GM23338 (cell line): Measurements from ENCODE around the gene TM9SF2. TPM values are rescaled to one million over a fixed set of nuclear protein-coding genes. Genes with fewer than 3 reads are reported as not detected.
A peak's percentile ranks its signal among the peaks of the same experiment; 100 is the strongest.

ENCODE experiments used
- ATAC-seq: fragments of 200-7000 bp; cut with Tn5 transposase; 3 replicates; pipeline ENCODE4 v1.9.1; 2020
- DNase-seq: peaks from one replicate; pipeline ENCODE4 v3.0.0-alpha.2; 2015; ENCODE audit warnings: low spot score
- H2AFZ ChIP-seq: fragments of 200-600 bp; sonication (generic); 2 replicates; pipeline ENCODE4 v1.8.0; 2016; ENCODE audit warnings: antibody characterized with exemption, mild to moderate bottlenecking, moderate library complexity
- H3F3A ChIP-seq: fragments of 200-600 bp; sonication (generic); replicated peaks from 2 replicates; pipeline ENCODE4 v1.8.0; 2017; ENCODE audit warnings: antibody characterized with exemption, mixed run types, low read depth
- H3K27ac ChIP-seq: fragments of 200-600 bp; sonication (generic); 2 replicates; pipeline ENCODE4 v1.6.1; 2016; ENCODE audit warnings: low read depth
- H3K27me3 ChIP-seq: fragments of 200-600 bp; sonication (generic); 2 replicates; pipeline ENCODE4 v1.8.0; 2016; ENCODE audit warnings: mild to moderate bottlenecking, mixed run types, moderate library complexity; ENCODE audit not compliant: insufficient read depth
- H3K36me3 ChIP-seq: fragments of 200-600 bp; sonication (generic); 2 replicates; pipeline ENCODE4 v1.8.0; 2016; ENCODE audit warnings: mild to moderate bottlenecking; ENCODE audit not compliant: insufficient read depth
- H3K4me1 ChIP-seq: fragments of 200-600 bp; sonication (generic); 2 replicates; pipeline ENCODE4 v1.8.0; 2016; ENCODE audit warnings: mild to moderate bottlenecking, moderate library complexity; ENCODE audit not compliant: insufficient read depth
- H3K4me2 ChIP-seq: fragments of 200-600 bp; sonication (generic); 2 replicates; pipeline ENCODE4 v1.7.1; 2017; ENCODE audit warnings: mixed run types
- H3K4me3 ChIP-seq: fragments of 200-600 bp; sonication (generic); 2 replicates; pipeline ENCODE4 v1.6.1; 2016; ENCODE audit warnings: mixed run types
- H3K79me2 ChIP-seq: fragments of 200-600 bp; sonication (generic); replicated peaks from 2 replicates; pipeline ENCODE4 v1.8.0; 2017; ENCODE audit warnings: mild to moderate bottlenecking; ENCODE audit not compliant: insufficient read depth
- H3K9me2 ChIP-seq: fragments of 200-600 bp; sonication (generic); 2 replicates; pipeline ENCODE4 v1.8.0; 2017; ENCODE audit not compliant: insufficient read depth
- H4K20me1 ChIP-seq: fragments of 200-600 bp; sonication (generic); replicated peaks from 2 replicates; pipeline ENCODE4 v1.8.0; 2017; ENCODE audit warnings: mild to moderate bottlenecking; ENCODE audit not compliant: insufficient read depth
- H3K27ac Mint-ChIP-seq: 2 replicates; pipeline ENCODE4 v1.8.0; 2020; ENCODE audit warnings: inconsistent platforms, mild to moderate bottlenecking, moderate library complexity, mixed read lengths
- H3K27me3 Mint-ChIP-seq: 3 replicates; pipeline ENCODE4 v1.8.0; 2022; ENCODE audit warnings: low read depth, mild to moderate bottlenecking, moderate library complexity, mixed read lengths, inconsistent platforms; ENCODE audit not compliant: insufficient read depth, poor library complexity
- H3K36me3 Mint-ChIP-seq: 3 replicates; pipeline ENCODE4 v1.8.0; 2021; ENCODE audit warnings: low read depth, mild to moderate bottlenecking, inconsistent platforms, moderate library complexity, mixed read lengths
- H3K4me1 Mint-ChIP-seq: 3 replicates; pipeline ENCODE4 v1.8.0; 2020; ENCODE audit warnings: mild to moderate bottlenecking, inconsistent platforms, mixed read lengths
- H3K4me3 Mint-ChIP-seq: 3 replicates; pipeline ENCODE4 v1.8.0; 2021; ENCODE audit warnings: moderate library complexity, mild to moderate bottlenecking, inconsistent platforms, mixed read lengths
- H3K9me3 Mint-ChIP-seq: 3 replicates; pipeline ENCODE4 v1.8.0; 2020; ENCODE audit warnings: moderate library complexity, mild to moderate bottlenecking, inconsistent platforms, mixed read lengths
- CREB1 ChIP-seq: fragments of 250-450 bp; sonication (Bioruptor Pico); IDR thresholded peaks from 2 replicates; pipeline ENCODE4 v1.5.0; 2020; ENCODE audit warnings: low read depth, mild to moderate bottlenecking, moderate library complexity
- EZH2 ChIP-seq: fragments of 200-600 bp; sonication (generic); IDR thresholded peaks from one replicate; pipeline ENCODE4 v1.8.0; 2017; ENCODE audit warnings: antibody characterized with exemption, mild to moderate bottlenecking, low read depth; ENCODE audit not compliant: unreplicated experiment
- EZH2phosphoT487 ChIP-seq: fragments of 200-600 bp; sonication (generic); IDR thresholded peaks from one replicate; pipeline ENCODE4 v1.8.1; 2018; ENCODE audit warnings: antibody characterized with exemption; ENCODE audit not compliant: unreplicated experiment
- JUNB ChIP-seq: IDR thresholded peaks from one replicate; pipeline ENCODE4 v1.6.1; 2016; ENCODE audit warnings: antibody characterized with exemption; ENCODE audit not compliant: unreplicated experiment
- NANOG ChIP-seq: IDR thresholded peaks from 2 replicates; pipeline ENCODE4 v1.6.1; 2016; ENCODE audit warnings: antibody characterized with exemption, borderline replicate concordance
- POLR2AphosphoS5 ChIP-seq: IDR thresholded peaks from 2 replicates; pipeline ENCODE4 v1.6.1; 2016; ENCODE audit warnings: antibody characterized with exemption, low read depth
- STAT1 ChIP-seq: IDR thresholded peaks from one replicate; pipeline ENCODE4 v1.6.1; 2016; ENCODE audit warnings: antibody characterized with exemption; ENCODE audit not compliant: unreplicated experiment
- ZNF114 ChIP-seq: fragments of 250-450 bp; sonication (Bioruptor Pico); IDR thresholded peaks from 2 replicates; pipeline ENCODE4 v1.5.0; 2020; ENCODE audit warnings: mild to moderate bottlenecking, moderate library complexity
- ZNF331 ChIP-seq: fragments of 250-450 bp; sonication (Bioruptor Pico); IDR thresholded peaks from 2 replicates; pipeline ENCODE4 v1.5.0; 2020; ENCODE audit warnings: low read depth, mild to moderate bottlenecking, moderate library complexity
- polyA plus RNA-seq: library from polyadenylated mRNA; unstranded; fragments of >200 nt; fragmentation: Nextera tagmentation; extraction: Ambion mirVana; gene quantifications from 2 replicates; pipeline ENCODE4 v1.2.1, GENCODE V29; 2016
- total RNA-seq: library from RNA; depleted of rRNA; stranded (reverse); fragments of >200 nt; shearing (Covaris generic); gene quantifications from 2 replicates; pipeline ENCODE4 v1.2.3, GENCODE V29; 2014
- TF ChIP-seq, protein P1 (sequence below): IDR thresholded peaks from one replicate; pipeline ENCODE4 v1.6.1; 2018; ENCODE audit warnings: antibody characterized with exemption; ENCODE audit not compliant: unreplicated experiment
- TF ChIP-seq, protein P2 (sequence below), 2 experiments: fragments of 200-600 bp in 1 of 2; sonication (generic) in 1 of 2; conservative IDR thresholded peaks; 2 replicates each; pipeline versions ENCODE4 v1.5.1 to v1.6.1; 2016 to 2017; ENCODE audit warnings: antibody characterized with exemption in 2 of 2, low read depth in 2 of 2, mild to moderate bottlenecking in 2 of 2, moderate library complexity in 1 of 2
- TF ChIP-seq, protein P3 (sequence below): IDR thresholded peaks from 2 replicates; pipeline ENCODE4 v1.6.1; 2016; ENCODE audit warnings: antibody characterized with exemption

The TM9SF2 gene
- total and polyA plus RNA-seq, 2 experiments from 2014 or later = 50.5 to 115 TPM

DNA sequence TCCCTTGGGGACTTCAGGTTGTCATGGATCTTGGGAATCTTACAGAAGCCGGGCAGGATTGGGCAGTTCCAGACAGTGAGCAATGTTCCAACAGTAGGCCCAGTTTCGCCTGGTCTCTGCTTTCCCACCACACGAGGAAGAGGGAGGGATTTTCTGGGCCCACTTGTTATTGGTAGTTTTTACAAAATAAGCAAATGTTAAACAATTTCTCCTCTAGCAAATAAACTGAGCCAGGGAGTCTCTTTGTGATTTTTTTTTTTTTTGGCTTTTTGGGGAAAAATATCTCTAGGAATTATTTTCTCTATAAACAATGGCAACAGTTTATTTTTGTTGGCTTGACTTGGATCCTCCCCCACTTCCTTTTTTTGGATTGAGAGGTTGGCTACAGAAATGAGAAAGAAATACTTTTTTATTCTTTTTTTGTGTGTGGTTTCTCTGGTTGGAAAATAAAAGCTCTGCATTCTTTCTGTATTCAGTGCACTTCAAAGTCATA, 89.3 kb downstream of the TM9SF2 start (continued):
- TF ChIP-seq, protein P1, sequence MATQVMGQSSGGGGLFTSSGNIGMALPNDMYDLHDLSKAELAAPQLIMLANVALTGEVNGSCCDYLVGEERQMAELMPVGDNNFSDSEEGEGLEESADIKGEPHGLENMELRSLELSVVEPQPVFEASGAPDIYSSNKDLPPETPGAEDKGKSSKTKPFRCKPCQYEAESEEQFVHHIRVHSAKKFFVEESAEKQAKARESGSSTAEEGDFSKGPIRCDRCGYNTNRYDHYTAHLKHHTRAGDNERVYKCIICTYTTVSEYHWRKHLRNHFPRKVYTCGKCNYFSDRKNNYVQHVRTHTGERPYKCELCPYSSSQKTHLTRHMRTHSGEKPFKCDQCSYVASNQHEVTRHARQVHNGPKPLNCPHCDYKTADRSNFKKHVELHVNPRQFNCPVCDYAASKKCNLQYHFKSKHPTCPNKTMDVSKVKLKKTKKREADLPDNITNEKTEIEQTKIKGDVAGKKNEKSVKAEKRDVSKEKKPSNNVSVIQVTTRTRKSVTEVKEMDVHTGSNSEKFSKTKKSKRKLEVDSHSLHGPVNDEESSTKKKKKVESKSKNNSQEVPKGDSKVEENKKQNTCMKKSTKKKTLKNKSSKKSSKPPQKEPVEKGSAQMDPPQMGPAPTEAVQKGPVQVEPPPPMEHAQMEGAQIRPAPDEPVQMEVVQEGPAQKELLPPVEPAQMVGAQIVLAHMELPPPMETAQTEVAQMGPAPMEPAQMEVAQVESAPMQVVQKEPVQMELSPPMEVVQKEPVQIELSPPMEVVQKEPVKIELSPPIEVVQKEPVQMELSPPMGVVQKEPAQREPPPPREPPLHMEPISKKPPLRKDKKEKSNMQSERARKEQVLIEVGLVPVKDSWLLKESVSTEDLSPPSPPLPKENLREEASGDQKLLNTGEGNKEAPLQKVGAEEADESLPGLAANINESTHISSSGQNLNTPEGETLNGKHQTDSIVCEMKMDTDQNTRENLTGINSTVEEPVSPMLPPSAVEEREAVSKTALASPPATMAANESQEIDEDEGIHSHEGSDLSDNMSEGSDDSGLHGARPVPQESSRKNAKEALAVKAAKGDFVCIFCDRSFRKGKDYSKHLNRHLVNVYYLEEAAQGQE = no peak
- TF ChIP-seq JUNB (no peak), NANOG (no peak), EZH2phosphoT487 (no peak), EZH2 (no peak), ZNF114 (no peak), CREB1 (no peak)

DNA sequence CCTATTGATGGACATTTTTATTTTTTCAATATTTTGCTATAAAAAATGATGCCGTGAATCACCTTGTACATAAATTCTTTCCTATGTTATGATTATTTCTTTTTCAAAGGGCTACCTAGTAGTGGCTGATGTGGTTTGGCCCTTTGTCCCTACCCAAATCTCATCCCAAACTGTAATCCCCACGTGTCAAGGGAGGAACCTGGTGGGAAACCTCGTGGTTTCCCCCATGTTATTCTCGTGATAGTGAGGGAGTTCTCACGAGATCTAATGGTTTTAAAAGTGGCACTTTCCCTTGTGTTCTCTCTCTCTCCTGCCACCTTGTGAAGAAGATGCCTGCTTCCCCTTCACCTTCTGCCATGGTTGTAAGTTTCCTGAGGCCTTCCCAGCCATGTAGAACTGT, 94.9 kb downstream of the TM9SF2 start:
- H2AFZ ChIP-seq = peak overlapping the region; percentile 86; the same call in 1 of the 2 replicates
- no peak overlapping the region for H3K4me2 ChIP-seq
- no peak overlapping the region for H3K27ac ChIP-seq
- no peaks in the 10 kb centered on the region for H3F3A ChIP-seq
- H3K79me2 ChIP-seq = no peaks in the 10 kb centered on the region
- ATAC-seq = no peak
- no peak for DNase-seq
- no peaks in the 10 kb centered on the region for H3K36me3 ChIP-seq
- Mint-ChIP-seq H3K4me3 (no peak overlapping the region), H3K27me3 (peaks cover 2% of the 10 kb centered on the region), H3K9me3 (no peaks in the 10 kb centered on the region), H3K36me3 (no peaks in the 10 kb centered on the region), H3K4me1 (peaks cover 12% of the 10 kb centered on the region), H3K27ac (no peak overlapping the region)
- no peaks in the 10 kb centered on the region for H3K9me2 ChIP-seq
- no peak overlapping the region for H3K4me3 ChIP-seq
- H3K27me3 ChIP-seq = no peaks in the 10 kb centered on the region
- peaks cover 8% of the 10 kb centered on the region for H3K4me1 ChIP-seq
- H4K20me1 ChIP-seq = no peaks in the 10 kb centered on the region
- TF ChIP-seq, protein P2, sequence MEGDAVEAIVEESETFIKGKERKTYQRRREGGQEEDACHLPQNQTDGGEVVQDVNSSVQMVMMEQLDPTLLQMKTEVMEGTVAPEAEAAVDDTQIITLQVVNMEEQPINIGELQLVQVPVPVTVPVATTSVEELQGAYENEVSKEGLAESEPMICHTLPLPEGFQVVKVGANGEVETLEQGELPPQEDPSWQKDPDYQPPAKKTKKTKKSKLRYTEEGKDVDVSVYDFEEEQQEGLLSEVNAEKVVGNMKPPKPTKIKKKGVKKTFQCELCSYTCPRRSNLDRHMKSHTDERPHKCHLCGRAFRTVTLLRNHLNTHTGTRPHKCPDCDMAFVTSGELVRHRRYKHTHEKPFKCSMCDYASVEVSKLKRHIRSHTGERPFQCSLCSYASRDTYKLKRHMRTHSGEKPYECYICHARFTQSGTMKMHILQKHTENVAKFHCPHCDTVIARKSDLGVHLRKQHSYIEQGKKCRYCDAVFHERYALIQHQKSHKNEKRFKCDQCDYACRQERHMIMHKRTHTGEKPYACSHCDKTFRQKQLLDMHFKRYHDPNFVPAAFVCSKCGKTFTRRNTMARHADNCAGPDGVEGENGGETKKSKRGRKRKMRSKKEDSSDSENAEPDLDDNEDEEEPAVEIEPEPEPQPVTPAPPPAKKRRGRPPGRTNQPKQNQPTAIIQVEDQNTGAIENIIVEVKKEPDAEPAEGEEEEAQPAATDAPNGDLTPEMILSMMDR (conservative IDR thresholded peaks at IDR 0.05; ENCODE audit: low read depth in 2 of 2) = no peak
- TF ChIP-seq POLR2AphosphoS5 (no peak), JUNB (no peak), STAT1 (no peak), CREB1 (no peak), EZH2phosphoT487 (no peak), ZNF114 (no peak), NANOG (no peak), EZH2 (no peak), ZNF331 (no peak)
- TF ChIP-seq, protein P1 = no peak
- TF ChIP-seq, protein P3, sequence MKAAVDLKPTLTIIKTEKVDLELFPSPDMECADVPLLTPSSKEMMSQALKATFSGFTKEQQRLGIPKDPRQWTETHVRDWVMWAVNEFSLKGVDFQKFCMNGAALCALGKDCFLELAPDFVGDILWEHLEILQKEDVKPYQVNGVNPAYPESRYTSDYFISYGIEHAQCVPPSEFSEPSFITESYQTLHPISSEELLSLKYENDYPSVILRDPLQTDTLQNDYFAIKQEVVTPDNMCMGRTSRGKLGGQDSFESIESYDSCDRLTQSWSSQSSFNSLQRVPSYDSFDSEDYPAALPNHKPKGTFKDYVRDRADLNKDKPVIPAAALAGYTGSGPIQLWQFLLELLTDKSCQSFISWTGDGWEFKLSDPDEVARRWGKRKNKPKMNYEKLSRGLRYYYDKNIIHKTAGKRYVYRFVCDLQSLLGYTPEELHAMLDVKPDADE = no peak
